Measurements from ENCODE around the gene TBC1D22A.

DNA sequence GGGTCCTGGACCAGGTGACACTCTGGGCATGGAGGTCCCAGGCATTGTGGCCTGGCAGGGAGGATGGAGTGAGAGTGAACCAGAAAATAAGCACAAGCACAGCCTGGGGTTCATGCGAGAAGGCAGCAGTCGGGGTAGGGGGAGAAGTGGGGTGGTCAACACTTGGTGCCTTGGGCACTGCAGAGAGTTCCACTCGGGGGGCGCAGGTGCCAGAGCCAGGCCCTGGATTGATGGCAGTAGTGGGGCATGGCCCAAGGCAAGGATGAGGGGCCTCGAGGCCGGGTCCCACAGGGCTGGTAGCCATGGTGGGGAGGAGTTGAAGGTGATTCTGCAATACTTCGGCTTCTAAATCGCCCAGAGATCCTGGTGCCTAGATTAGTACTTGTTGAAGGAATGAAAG is 372.9 kb downstream of the TBC1D22A start:
- TF ChIP-seq, protein P1, sequence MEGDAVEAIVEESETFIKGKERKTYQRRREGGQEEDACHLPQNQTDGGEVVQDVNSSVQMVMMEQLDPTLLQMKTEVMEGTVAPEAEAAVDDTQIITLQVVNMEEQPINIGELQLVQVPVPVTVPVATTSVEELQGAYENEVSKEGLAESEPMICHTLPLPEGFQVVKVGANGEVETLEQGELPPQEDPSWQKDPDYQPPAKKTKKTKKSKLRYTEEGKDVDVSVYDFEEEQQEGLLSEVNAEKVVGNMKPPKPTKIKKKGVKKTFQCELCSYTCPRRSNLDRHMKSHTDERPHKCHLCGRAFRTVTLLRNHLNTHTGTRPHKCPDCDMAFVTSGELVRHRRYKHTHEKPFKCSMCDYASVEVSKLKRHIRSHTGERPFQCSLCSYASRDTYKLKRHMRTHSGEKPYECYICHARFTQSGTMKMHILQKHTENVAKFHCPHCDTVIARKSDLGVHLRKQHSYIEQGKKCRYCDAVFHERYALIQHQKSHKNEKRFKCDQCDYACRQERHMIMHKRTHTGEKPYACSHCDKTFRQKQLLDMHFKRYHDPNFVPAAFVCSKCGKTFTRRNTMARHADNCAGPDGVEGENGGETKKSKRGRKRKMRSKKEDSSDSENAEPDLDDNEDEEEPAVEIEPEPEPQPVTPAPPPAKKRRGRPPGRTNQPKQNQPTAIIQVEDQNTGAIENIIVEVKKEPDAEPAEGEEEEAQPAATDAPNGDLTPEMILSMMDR (IDR thresholded peaks at IDR 0.05; ENCODE audit: extremely low read depth in 1 of 2, insufficient read depth in 1 of 2, low read depth in 1 of 2, low read length in 2 of 2): no peak
- no peak for TF ChIP-seq POLR2A (IDR thresholded peaks at IDR 0.05; ENCODE audit: low read depth, low read length)
- TF ChIP-seq, protein P2, sequence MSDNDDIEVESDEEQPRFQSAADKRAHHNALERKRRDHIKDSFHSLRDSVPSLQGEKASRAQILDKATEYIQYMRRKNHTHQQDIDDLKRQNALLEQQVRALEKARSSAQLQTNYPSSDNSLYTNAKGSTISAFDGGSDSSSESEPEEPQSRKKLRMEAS (IDR thresholded peaks at IDR 0.05; ENCODE audit: insufficient read depth, insufficient read length): no peak
